Right lobe of liver (tissue), 4 donors: Measurements from ENCODE around the gene ARTN.

ENCODE experiments used
- POLR2A ChIP-seq: fragments of 450-650 bp; IDR thresholded peaks from one replicate; pipeline ENCODE4 v1.6.1; 2017; ENCODE audit warnings: antibody characterized with exemption, mild to moderate bottlenecking
- TF ChIP-seq, protein P1 (sequence below), 4 donors: fragments of 200-600 bp in 3 of 4; fragments of 450-650 bp in 1 of 4; IDR thresholded peaks; one replicate each; pipeline versions ENCODE4 v1.5.1 to v1.8.0; 2016 to 2022; ENCODE audit warnings: antibody characterized with exemption in 4 of 4, mild to moderate bottlenecking in 2 of 4
- donor health status: DM: no; HTN: no; CAD: no.
- donor health status: DM: no; HTN: no; CAD: no.
- donor health status: DM: no; HTN: yes; CAD: no.

DNA sequence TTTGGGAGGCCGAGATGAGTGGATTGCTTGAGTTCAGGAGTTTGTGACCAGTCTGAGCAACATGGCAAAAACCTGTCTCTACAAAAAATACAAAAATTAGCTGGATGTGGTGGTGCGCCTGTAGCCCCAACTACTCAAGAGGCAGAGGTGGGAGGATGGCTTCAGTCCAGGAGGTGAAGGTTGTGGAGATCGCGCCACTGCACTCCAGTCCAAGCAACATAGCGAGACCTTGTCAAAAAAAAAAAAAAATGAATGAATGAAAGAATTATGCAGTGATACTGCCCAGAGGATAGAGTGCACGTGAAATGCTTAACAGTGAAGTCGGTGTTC is 35.8 kb downstream of the ARTN start:
- TF ChIP-seq, protein P1, sequence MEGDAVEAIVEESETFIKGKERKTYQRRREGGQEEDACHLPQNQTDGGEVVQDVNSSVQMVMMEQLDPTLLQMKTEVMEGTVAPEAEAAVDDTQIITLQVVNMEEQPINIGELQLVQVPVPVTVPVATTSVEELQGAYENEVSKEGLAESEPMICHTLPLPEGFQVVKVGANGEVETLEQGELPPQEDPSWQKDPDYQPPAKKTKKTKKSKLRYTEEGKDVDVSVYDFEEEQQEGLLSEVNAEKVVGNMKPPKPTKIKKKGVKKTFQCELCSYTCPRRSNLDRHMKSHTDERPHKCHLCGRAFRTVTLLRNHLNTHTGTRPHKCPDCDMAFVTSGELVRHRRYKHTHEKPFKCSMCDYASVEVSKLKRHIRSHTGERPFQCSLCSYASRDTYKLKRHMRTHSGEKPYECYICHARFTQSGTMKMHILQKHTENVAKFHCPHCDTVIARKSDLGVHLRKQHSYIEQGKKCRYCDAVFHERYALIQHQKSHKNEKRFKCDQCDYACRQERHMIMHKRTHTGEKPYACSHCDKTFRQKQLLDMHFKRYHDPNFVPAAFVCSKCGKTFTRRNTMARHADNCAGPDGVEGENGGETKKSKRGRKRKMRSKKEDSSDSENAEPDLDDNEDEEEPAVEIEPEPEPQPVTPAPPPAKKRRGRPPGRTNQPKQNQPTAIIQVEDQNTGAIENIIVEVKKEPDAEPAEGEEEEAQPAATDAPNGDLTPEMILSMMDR (IDR thresholded peaks at IDR 0.05) = no peak
- TF ChIP-seq POLR2A = no peak
